Measurements from ENCODE around the gene OIT3. TPM values are rescaled to one million over a fixed set of nuclear protein-coding genes. Genes with fewer than 3 reads are reported as not detected.

The OIT3 gene
- total RNA-seq, 1 experiment from 2014 or later, result not detected

DNA sequence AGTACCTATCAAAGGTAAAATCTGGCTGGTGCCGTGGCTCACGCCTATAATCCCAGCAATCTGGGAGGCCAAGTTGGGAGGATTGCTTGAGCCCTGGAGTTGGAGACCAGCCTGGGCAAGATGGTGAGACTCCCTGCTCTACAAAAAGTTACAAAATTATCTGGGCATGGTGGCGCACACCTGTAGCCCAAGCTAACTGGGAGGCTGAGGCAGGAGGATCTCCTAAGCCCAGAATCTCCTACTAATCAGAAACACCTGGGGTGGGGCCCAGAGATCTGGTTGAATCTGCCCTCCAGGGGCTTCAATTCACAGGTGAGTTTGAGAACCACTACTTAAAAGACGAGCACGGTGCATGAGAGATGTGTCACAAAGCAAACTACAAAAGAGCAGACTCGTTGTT, 58.6 kb downstream of the OIT3 start:
- DNase-seq (ENCODE audit: low read depth), result no peak

DNA sequence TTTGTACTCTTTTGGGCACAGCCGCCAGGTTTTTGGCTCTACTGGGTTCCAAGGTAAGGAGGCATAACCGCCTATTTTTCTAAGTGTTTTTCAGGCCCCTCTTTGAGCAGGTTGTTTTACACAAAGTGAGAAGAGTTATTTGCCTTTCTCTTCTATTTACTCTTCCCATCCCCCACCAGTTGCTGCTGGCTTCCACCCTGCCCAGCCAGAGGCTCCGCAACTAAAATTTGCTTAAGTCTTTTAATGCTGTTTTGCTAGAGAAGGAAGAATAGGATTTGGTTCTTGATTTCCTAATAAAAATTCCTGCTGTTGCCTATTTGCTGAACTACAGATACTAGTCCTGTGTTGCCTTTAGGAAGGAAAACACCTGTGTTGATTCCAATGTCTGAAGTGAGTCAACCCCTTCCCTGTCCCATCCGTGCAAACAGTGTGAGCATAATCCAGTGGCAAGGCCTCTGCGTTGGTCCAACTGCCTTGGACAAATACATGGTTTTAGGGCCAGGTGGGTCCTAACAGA, 59.2 kb downstream of the OIT3 start:
- no peak for DNase-seq (ENCODE audit: low read depth)

DNA sequence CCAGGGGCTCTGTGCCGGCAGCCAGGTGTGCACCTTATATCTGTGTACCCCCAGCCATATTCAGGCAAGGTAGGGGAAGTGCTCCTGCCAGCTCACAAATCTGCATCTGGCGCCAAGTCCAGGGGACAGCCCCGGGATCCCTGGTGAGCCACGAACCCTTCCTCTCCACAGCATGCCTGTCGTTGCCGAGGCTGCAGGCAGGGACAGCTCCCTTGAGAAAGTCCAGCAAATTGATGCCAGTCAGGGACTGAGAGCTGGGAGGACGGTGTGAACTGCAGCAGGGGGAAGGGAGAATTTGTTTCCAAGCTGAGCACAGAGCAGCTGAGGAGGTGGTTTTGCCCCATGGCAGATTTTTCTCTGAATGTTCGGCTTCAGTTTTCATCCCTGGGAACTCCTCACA, 60.1 kb downstream of the OIT3 start:
- DNase-seq (ENCODE audit: low read depth), result no peak

DNA sequence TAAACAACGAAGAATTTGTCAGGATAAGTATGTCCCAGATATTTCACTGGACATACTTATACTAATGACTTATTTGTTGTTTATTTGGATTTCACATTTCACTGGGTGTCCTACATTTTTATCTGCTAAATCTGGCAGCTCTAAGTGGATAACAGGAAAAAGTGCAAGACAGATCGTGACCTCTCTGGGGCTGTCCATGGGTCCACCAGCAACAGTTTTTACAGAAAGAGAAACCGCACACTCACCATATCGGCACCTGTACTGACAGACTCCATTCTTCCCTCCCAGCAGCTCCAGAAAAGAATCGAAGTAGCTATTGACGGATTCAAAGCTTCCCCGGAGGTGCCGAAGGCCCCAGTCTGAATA, 60.7 kb downstream of the OIT3 start:
- no peak for DNase-seq (ENCODE audit: low read depth)

DNA sequence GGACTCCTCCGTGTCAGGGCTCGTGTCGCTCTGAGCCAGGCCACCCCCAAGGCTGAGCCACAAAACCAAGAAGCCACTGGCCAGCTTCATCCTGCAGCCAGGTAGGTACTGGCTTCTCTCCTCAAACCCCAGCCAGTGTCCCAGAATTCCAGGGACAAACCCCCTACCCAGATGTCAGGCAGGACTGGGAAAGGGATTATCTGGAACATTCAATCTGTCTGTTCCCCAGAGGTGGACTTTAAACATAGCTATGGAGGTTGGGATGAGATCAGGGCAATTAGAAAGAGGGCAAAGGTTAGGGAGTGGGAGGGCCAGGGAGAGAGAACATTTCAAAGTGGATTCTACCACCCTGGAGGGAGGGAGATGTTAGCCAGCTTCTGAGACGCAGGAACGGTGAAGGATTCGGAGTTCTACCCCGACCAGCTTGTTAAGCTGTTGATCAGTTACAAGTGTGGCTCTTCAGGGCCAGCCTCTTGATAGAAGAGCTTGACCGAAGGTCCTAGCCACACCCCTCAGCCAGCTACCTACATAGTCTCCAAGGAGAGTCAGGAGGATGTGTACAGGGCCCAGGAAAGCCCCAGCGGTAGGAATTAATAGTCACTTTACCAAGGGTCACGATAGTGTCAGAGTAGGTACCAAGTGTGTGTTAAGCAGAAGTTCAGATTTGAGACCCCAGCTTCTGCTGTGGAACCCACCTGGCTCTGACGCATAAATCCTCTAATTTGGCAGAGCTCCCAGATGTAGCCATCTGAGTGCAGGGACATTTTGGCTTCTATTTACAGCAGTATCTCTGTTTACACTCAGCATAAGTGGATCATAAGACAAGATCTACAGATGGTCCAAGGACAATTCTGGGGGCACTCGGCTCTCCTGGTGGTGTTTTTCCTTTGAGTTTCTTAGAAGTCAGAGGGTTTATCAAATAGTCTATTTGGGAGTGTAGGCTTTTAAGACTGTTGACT, 61.3 kb downstream of the OIT3 start, which contains the start of gene PLA2G12B:
TSS of gene PLA2G12B (minus strand) at position 211 of the 959 bp plus-strand sequence. CDS start at position 90, 121 bp downstream.
- no peak for DNase-seq (ENCODE audit: low read depth)

DNA sequence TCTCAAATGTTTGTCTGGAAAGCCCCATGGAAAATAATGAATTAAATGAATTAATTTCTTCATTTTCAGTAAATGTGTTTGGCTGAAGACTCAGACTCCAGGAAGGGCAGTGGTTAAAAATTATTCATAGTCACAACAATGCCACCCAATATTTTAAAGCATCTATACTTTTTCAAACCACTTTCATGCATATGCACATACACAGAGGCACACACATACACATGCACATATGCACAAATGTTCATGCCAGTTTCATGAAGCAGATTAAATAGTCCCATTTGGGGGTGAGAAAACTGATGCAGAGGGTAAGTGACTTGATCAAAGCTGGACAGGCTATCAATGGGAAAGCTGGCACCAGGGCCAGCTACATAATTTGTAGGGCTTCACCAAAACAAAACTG, 62.5 kb downstream of the OIT3 start:
- no peak for DNase-seq (ENCODE audit: low read depth)

DNA sequence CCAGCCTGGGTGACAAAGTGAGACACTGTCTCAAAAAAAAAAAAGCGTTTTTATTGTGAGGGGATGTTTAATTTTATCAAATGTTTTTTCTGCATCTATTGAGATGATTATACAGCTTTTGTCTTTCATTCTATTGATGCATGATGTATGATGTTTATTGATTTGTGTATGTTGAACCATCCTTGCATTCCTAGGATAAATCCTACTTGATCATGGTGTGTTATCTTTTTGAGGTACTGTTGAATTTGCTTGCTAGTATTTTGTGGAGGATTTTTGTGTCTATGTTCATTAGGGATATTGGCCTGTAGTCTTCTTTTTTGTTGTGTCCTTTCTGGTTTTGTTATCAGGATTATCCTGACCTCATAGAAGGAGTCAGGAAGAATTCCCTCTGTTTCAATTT, 83.3 kb downstream of the OIT3 start:
- no peak for DNase-seq (ENCODE audit: low read depth)

DNA sequence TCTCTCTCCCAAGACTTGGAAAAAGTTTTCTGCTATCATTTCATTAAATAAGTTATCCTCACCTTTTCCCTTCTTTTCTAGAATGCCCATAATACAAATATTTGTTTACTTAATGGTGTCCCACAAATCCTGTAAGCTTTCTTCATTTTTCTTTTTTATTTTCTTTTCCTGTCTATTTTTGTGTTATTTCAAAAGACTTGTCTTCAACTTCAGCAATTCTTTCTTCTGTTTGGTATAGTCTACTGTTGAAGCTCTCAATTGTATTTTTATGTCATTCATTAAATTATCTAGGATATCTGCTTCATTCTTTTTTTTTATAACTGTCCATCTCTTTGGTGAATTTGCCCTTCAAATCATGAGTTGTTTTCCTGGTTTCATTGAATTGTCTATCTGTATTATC, 86.2 kb downstream of the OIT3 start:
- no peak for DNase-seq (ENCODE audit: low read depth)

DNA sequence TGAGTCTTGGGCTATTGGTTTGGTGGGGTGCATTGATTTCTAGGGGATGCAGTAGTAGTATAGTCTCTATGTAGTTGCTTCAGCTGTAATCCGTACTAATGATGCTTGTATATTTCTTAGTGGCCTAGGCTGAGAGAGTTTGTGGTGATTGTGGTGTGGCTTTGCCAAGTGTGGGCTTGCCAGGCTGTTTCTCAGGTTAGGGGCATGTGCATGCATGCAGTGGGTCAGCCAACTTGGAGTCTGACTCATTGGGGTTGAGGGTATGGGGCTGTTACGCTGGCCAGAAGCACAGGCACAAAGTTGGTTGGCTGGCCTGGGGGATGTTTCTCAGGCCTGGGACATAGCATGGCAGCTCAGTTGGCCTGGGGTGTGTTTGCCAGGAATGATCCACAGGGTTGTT, 86.8 kb downstream of the OIT3 start:
- DNase-seq (ENCODE audit: low read depth), result no peak

DNA sequence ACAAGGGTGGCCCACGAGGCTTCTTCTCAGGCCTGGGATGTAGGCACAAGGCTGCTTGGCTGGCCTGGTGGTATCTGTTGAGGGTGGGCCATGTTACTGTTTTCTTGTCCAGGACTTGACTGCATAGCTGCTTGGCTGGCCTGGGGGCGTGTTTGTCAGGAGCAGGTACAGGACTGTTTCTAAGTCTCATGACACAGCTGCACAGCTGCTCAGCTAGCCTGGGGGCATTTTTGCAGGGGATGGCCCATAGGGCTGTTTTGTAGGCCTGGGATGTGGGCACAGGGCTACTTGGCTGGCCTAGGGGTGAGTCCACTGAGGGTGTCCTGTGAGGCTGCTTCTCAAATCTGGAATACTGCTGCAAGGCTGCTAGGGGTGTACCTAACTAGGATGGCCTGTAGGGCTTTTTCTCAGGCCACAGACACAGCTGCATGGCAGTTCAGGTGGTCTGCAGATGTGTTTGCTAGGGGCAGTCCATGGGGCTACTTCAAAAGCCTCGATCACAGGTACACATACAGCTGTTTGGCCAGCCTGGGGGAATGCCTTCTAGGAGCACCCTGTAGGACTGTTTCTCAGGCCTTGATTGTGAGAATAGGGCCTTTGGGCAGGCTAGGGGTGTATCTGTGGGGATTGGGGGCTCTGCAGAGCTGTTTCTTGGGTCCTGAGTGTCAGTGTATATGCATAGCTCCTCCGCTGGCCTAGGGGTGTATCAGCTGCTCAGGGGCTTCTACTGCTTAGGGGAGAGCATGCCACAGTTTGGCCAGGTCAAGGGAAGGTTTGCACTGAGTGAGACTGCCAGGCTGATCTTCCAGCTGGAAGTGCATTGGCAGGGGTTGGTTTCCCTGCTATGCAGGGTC, 87.7 kb downstream of the OIT3 start:
- no peak for DNase-seq (ENCODE audit: low read depth)

DNA sequence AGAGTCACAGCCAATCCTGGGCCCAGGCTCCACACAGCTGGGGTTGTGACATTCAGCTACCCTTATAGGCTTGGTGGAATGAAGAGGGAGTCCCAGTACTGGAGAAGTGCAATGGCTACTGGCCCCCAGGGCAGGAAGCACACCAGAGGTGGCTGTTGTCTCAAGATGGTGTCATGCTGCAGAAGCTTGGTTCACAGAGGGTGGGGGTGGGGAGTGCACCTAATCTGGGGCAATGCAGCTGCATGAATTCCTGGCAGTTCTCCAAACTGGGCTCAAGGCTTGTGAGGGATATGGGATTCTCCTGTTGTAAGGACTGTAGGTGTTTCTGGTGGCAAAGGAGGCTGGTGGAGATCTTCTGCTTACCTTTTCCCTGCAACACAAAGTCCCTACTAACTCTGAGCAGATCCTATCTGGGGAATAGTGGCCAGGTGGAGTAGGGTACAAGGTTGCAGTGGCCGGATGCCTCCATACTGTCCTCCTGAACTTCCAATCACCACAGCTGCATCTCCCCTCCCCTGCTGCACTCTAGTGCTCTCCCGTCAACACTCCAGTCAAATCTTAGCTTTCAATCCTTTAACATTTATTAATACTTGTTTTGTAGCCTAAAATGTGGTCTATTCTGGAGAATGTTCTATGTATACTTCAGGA, 88.5 kb downstream of the OIT3 start:
- no peak for DNase-seq (ENCODE audit: low read depth)

Other genes with a start within 250 kb of the OIT3 start
- gene MCU, start 201.6 kb upstream of the OIT3 start, total RNA-seq (2014; rRNA removed; shearing (Covaris generic)), result 23.5 and 42.7 TPM in 2 replicates
- gene PLA2G12B, start 61.1 kb downstream of the OIT3 start, total RNA-seq (2014; rRNA removed; shearing (Covaris generic)), result not detected in 2 replicates
- gene P4HA1, start 203.1 kb downstream of the OIT3 start, total RNA-seq (2014; rRNA removed; shearing (Covaris generic)), result 56.9 and 58.9 TPM in 2 replicates
- gene NUDT13, start 216.7 kb downstream of the OIT3 start, total RNA-seq (2014; rRNA removed; shearing (Covaris generic)), result 1.2 TPM in 1 of 2 replicates, not detected in the other